OCI-LY7 (cell line): ENCODE data around the gene KRT6B. TPM values are rescaled to one million over a fixed set of nuclear protein-coding genes. Genes with fewer than 3 reads are reported as not detected.
"Not testable (repeated sequence)": the region's sequence is repeated elsewhere in the genome, so short reads cannot be mapped to it uniquely, and the experiment has no call there.

Source experiments
- BruUV-seq: library from RNA; stranded (reverse); fragments of 400-500 nt; replicated peaks from 2 replicates; lab custom pipeline; 2021; lab: Mats Ljungman, UMichigan
- CTCF ChIA-PET: fragments of 300-600 bp; sonication (Branson Sonifier 250); formaldehyde crosslinking; loops from one replicate; lab custom pipeline; 2022; ENCODE audit warnings: antibody characterized with exemption; ENCODE audit not compliant: unreplicated experiment; lab: Charles Lee
- POLR2A ChIA-PET: fragments of 300-600 bp; sonication (Branson Sonifier 250); formaldehyde crosslinking; loops from one replicate; lab custom pipeline; 2022; ENCODE audit warnings: antibody characterized with exemption; lab: Charles Lee
- DNase-seq: peaks from one replicate; pipeline ENCODE4 v3.0.0-alpha.2; 2015; ENCODE audit warnings: low spot score
- H2AFZ ChIP-seq: fragments of 200-600 bp; sonication (generic), shearing (Covaris generic); 2 replicates; pipeline ENCODE4 v1.6.1; 2014; ENCODE audit warnings: mild to moderate bottlenecking, antibody characterized with exemption, low read length, moderate library complexity
- H3K27ac ChIP-seq: fragments of 200-600 bp; sonication (generic); 2 replicates; pipeline ENCODE4 v1.5.1; 2014; ENCODE audit warnings: mixed run types, low read depth, mild to moderate bottlenecking, moderate library complexity, low read length, inconsistent platforms; ENCODE audit not compliant: poor library complexity, severe bottlenecking
- H3K36me3 ChIP-seq: fragments of 200-600 bp; sonication (generic); 2 replicates; pipeline ENCODE4 v1.6.1; 2014; ENCODE audit warnings: mild to moderate bottlenecking, antibody characterized with exemption, low read length, moderate library complexity, mixed read lengths; ENCODE audit not compliant: insufficient read depth
- H3K4me1 ChIP-seq: fragments of 200-600 bp; sonication (generic); 2 replicates; pipeline ENCODE4 v1.5.1; 2014; ENCODE audit warnings: mild to moderate bottlenecking, low read length; ENCODE audit not compliant: insufficient read depth, poor library complexity, severe bottlenecking
- H3K4me2 ChIP-seq: fragments of 200-600 bp; sonication (generic); 2 replicates; pipeline ENCODE4 v1.6.1; 2014; ENCODE audit warnings: mild to moderate bottlenecking, low read length
- H3K4me3 ChIP-seq: fragments of 200-600 bp; sonication (generic); 2 replicates; pipeline ENCODE4 v1.5.1; 2014; ENCODE audit warnings: mild to moderate bottlenecking, low read depth, low read length; ENCODE audit not compliant: poor library complexity, severe bottlenecking
- H3K79me2 ChIP-seq: fragments of 200-600 bp; sonication (generic); 2 replicates; pipeline ENCODE4 v1.6.1; 2016; ENCODE audit warnings: low read depth, mild to moderate bottlenecking, low read length, moderate library complexity, mixed read lengths; ENCODE audit not compliant: insufficient read depth
- H3K9me2 ChIP-seq: fragments of 200-600 bp; sonication (generic); 2 replicates; pipeline ENCODE4 v1.6.1; 2016; ENCODE audit warnings: mild to moderate bottlenecking, low read length, mixed read lengths; ENCODE audit not compliant: insufficient read depth
- H3K9me3 ChIP-seq: fragments of 200-600 bp; sonication (generic); 2 replicates; pipeline ENCODE4 v1.6.1; 2014; ENCODE audit warnings: mild to moderate bottlenecking, mixed run types, low read length, mixed read lengths
- H4K20me1 ChIP-seq: fragments of 200-600 bp; sonication (generic); 2 replicates; pipeline ENCODE4 v1.6.1; 2014; ENCODE audit warnings: mild to moderate bottlenecking, antibody characterized with exemption, low read length, moderate library complexity, mixed read lengths; ENCODE audit not compliant: insufficient read depth
- CTCF ChIP-seq: fragments of 200-600 bp; sonication (generic); conservative IDR thresholded peaks from 2 replicates; pipeline ENCODE4 v1.5.1; 2014; ENCODE audit warnings: mild to moderate bottlenecking, antibody characterized with exemption, low read length, moderate library complexity, mixed read lengths
- EZH2phosphoT487 ChIP-seq: fragments of 200-600 bp; sonication (generic); IDR thresholded peaks from 2 replicates; pipeline ENCODE4 v1.6.1; 2018; ENCODE audit warnings: low read depth, borderline replicate concordance, mild to moderate bottlenecking, mixed run types, antibody characterized with exemption, low read length, moderate library complexity, mixed read lengths
- intact Hi-C: fragments of 100-400 bp; cut with micrococcal nuclease; formaldehyde crosslinking; loops from one replicate; pipeline ENCODE4 v1.10.0; 2022; ENCODE audit not compliant: unreplicated experiment
- total RNA-seq, 2 experiments: library from RNA; depleted of rRNA in 1 of 2; stranded (reverse); fragments of >200 nt in 1 of 2; shearing (Covaris generic) in 1 of 2; gene quantifications; 2 replicates each; pipeline ENCODE4 v1.2.3, GENCODE V29; 2014 to 2022

The KRT6B gene
- total RNA-seq, 2 experiments from 2014 or later = not detected

DNA sequence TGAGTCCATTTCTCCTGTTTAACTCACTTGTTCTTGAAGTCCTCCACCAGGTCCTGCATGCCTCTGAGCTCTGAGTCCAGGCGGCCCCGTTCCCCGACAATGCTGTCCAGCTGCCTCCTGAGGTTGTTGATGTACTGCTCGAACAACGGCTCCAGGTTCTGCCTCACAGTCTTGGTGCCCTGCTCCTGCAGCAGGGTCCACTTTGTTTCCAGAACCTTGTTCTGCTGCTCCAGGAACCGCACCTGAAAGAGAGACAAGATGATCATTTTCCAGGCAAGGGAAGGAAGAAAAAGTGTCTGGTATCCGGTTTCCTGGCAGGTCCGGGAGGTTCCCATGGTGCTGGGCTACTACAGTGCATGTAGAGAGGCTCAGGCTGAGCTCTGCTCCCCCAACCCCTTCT, 39.5 kb upstream of the KRT6B start:
- POLR2A ChIA-PET, BruUV-seq, H3K4me2 ChIP-seq, H3K9me2 ChIP-seq, H3K9me3 ChIP-seq, DNase-seq, H3K27ac ChIP-seq, intact Hi-C loops, H3K79me2 ChIP-seq, CTCF ChIA-PET, H3K36me3 ChIP-seq, H4K20me1 ChIP-seq, H3K4me3 ChIP-seq, H2AFZ ChIP-seq: not testable (repeated sequence)
- H3K4me1 ChIP-seq = peaks cover 15% of the 10 kb centered on the region

GRCh38 chr12:52488736-52489135, 36.8 kb upstream of the KRT6B start:
- ChIA-PET CTCF (no interaction called here), POLR2A (no interaction called here)
- Histone ChIP-seq H4K20me1 (no peaks in the 10 kb centered on the region), H2AFZ (no peak overlapping the region), H3K36me3 (no peaks in the 10 kb centered on the region), H3K4me3 (no peak overlapping the region), H3K27ac (no peak overlapping the region), H3K79me2 (no peaks in the 10 kb centered on the region), H3K4me1 (no peaks in the 10 kb centered on the region), H3K4me2 (no peak overlapping the region), H3K9me3 (0 out of 2 replicates have a peak, but pooled peaks cover 3% of the 10 kb centered on the region), H3K9me2 (no peaks in the 10 kb centered on the region)
- no TSS peak for BruUV-seq
- no peak for TF ChIP-seq EZH2phosphoT487
- no peak for TF ChIP-seq CTCF
- intact Hi-C loops = no loop called here
- DNase-seq = no peak

GRCh38 chr12:52487744-52488443, 35.9 kb upstream of the KRT6B start:
- H3K79me2 ChIP-seq, H3K9me3 ChIP-seq, BruUV-seq, H3K36me3 ChIP-seq, H3K4me1 ChIP-seq, H3K9me2 ChIP-seq, H3K4me2 ChIP-seq, H3K27ac ChIP-seq, H3K4me3 ChIP-seq, intact Hi-C loops, DNase-seq, H4K20me1 ChIP-seq, POLR2A ChIA-PET, H2AFZ ChIP-seq, CTCF ChIA-PET: not testable (repeated sequence)
